ENCODE measurements around the gene IGFL1. TPM values are rescaled to one million over a fixed set of nuclear protein-coding genes. Genes with fewer than 3 reads are reported as not detected.
"Not testable (repeated sequence)": the region's sequence is repeated elsewhere in the genome, so short reads cannot be mapped to it uniquely, and the experiment has no call there.

IGFL1 gene
- polyA plus RNA-seq, 6 donors from 2014 or later = not detected

GRCh38 chr19:46243081-46243654, 13.6 kb downstream of the IGFL1 start:
- H3K9me3 Mint-ChIP-seq; H3K4me1 Mint-ChIP-seq; ATAC-seq (ENCODE audit: low read depth in 2 of 2); H3K4me3 Mint-ChIP-seq; H3K27ac Mint-ChIP-seq; DNase-seq; H3K36me3 Mint-ChIP-seq: not testable (repeated sequence)
- peaks cover 48 to 66% (median 62%) of the 10 kb centered on the region in 3 donors for H3K27me3 Mint-ChIP-seq

GRCh38 chr19:46250076-46250735, 20.7 kb downstream of the IGFL1 start:
- Mint-ChIP-seq H3K4me3 (peak overlapping the region in 1 of 8 donors; percentile 34), H3K27me3 (peaks cover 35 to 60% (median 48%) of the 10 kb centered on the region in 3 donors), H3K9me3 (peaks cover 0 to 3% (median 0%) of the 10 kb centered on the region in 7 donors), H3K4me1 (no peaks in the 10 kb centered on the region), H3K36me3 (no peaks in the 10 kb centered on the region), H3K27ac (no peak overlapping the region)
- ATAC-seq (ENCODE audit: low read depth in 2 of 2) = no peak
- DNase-seq = no peak

DNA sequence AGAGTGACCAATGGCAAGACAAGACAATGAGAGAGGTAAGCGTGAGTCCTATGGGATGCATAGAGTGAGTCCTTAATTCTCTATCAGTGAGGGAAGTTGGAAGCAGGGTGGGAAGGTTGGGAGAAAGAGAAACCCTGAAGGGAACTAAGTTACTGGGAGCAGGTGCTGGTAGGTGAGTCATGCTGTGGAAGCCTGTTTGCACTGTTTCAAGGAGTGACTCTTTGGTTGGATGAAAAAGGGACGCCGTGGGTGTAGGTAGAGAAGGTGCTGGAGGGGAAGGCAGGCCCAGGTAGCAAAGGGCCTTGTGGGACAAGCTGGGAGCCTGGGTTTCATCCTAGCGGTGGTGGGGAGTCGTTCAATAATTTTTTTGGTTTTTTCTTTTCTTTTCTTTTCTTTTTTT, 21.9 kb downstream of the IGFL1 start:
- ATAC-seq (ENCODE audit: low read depth in 2 of 2) (no peak), DNase-seq (no peak)
- no peak overlapping the region for H3K4me3 Mint-ChIP-seq
- peaks cover 0 to 4% (median 0%) of the 10 kb centered on the region in 7 donors for H3K9me3 Mint-ChIP-seq
- H3K4me1 Mint-ChIP-seq = no peaks in the 10 kb centered on the region
- H3K36me3 Mint-ChIP-seq = no peaks in the 10 kb centered on the region
- H3K27ac Mint-ChIP-seq = peak overlapping the region in 1 of 6 donors; percentile 95
- peaks cover 24 to 50% (median 42%) of the 10 kb centered on the region in 3 donors for H3K27me3 Mint-ChIP-seq

DNA sequence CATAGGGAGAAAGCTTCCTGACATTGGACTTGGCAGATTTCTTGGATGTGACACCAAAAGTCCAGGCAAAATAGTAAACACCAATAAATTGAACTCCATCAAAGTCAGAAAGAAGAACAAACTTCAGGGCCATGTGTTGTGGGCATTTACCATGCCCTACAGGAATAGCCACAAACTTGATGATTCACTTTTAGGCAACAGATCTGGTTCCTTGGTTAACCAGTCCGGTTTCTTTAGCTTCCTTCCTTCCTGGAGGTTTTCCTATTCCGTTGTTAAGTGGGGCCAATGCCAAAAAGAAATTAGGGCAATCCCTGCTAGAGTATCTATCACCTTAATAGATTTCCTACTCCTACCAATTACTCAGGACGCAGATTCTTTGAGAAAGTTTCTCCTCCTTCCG, 25.2 kb downstream of the IGFL1 start:
- H3K36me3 Mint-ChIP-seq = no peaks in the 10 kb centered on the region
- DNase-seq = no peak
- ATAC-seq (ENCODE audit: low read depth in 2 of 2) = no peak
- peaks cover 0 to 5% (median 0%) of the 10 kb centered on the region in 7 donors for H3K9me3 Mint-ChIP-seq
- no peak overlapping the region for H3K4me3 Mint-ChIP-seq
- H3K27me3 Mint-ChIP-seq = peaks cover 30 to 42% (median 39%) of the 10 kb centered on the region in 3 donors
- H3K4me1 Mint-ChIP-seq = no peaks in the 10 kb centered on the region
- no peak overlapping the region for H3K27ac Mint-ChIP-seq

- no peak for DNase-seq
- Mint-ChIP-seq H3K4me3 (no peak overlapping the region), H3K4me1 (no peaks in the 10 kb centered on the region), H3K9me3 (peaks cover 0 to 5% (median 0%) of the 10 kb centered on the region in 7 donors), H3K36me3 (peaks cover 0 to 5% of the 10 kb centered on the region in 2 donors), H3K27ac (peak overlapping the region in 1 of 6 donors; percentile 54), H3K27me3 (peaks cover 19 to 42% (median 41%) of the 10 kb centered on the region in 3 donors)
- ATAC-seq (ENCODE audit: low read depth in 2 of 2) = no peak
These were observed 27.3 kb downstream of the IGFL1 start for GRCh38 chr19:46256855-46257254.

GRCh38 chr19:46261501-46261900, 32.0 kb downstream of the IGFL1 start:
- not testable (repeated sequence) for H3K4me3 Mint-ChIP-seq, H3K27ac Mint-ChIP-seq

GRCh38 chr19:46262684-46263296, 33.2 kb downstream of the IGFL1 start:
- H3K9me3 Mint-ChIP-seq, H3K36me3 Mint-ChIP-seq, DNase-seq: not testable (repeated sequence)
- Mint-ChIP-seq H3K4me3 (peak overlapping the region in 1 of 8 donors; percentile 15), H3K4me1 (peaks cover 0 to 10% (median 9%) of the 10 kb centered on the region in 3 donors), H3K27me3 (peaks cover 22 to 42% (median 26%) of the 10 kb centered on the region in 3 donors), H3K27ac (peak overlapping the region in 2 of 6 donors; percentile 29 to 87)
- peak; percentile 40 to 47 for ATAC-seq (ENCODE audit: low read depth in 2 of 2)

More at GRCh38 chr19:46261501-46261900, 32.0 kb downstream of the IGFL1 start:
- Mint-ChIP-seq H3K4me1 (peaks cover 0 to 10% (median 9%) of the 10 kb centered on the region in 3 donors), H3K27me3 (peaks cover 27 to 37% (median 35%) of the 10 kb centered on the region in 3 donors)
- not testable (repeated sequence) for H3K9me3 Mint-ChIP-seq; H3K36me3 Mint-ChIP-seq; DNase-seq; ATAC-seq (ENCODE audit: low read depth in 2 of 2)

- H3K9me3 Mint-ChIP-seq; DNase-seq; H3K4me3 Mint-ChIP-seq; H3K36me3 Mint-ChIP-seq; ATAC-seq (ENCODE audit: low read depth in 2 of 2); H3K27ac Mint-ChIP-seq: not testable (repeated sequence)
- H3K4me1 Mint-ChIP-seq = peaks cover 0 to 10% (median 9%) of the 10 kb centered on the region in 3 donors
- peaks cover 26 to 45% (median 33%) of the 10 kb centered on the region in 3 donors for H3K27me3 Mint-ChIP-seq
These were observed 35.3 kb downstream of the IGFL1 start for GRCh38 chr19:46264801-46265200.

- peak; percentile 66 to 70 for ATAC-seq (ENCODE audit: low read depth in 2 of 2)
- Mint-ChIP-seq H3K9me3 (no peaks in the 10 kb centered on the region), H3K36me3 (peaks cover 0 to 2% of the 10 kb centered on the region in 2 donors), H3K27me3 (peaks cover 26 to 41% (median 28%) of the 10 kb centered on the region in 3 donors), H3K4me3 (no peak overlapping the region), H3K27ac (peak overlapping the region in 1 of 6 donors; percentile 80), H3K4me1 (peaks cover 0 to 10% (median 9%) of the 10 kb centered on the region in 3 donors)
- peak; percentile 57 for DNase-seq
These were observed 35.8 kb downstream of the IGFL1 start for GRCh38 chr19:46265217-46265828.

- ATAC-seq (ENCODE audit: low read depth in 2 of 2) (no peak), DNase-seq (no peak)
- H3K9me3 Mint-ChIP-seq = no peaks in the 10 kb centered on the region
- peaks cover 25 to 38% (median 35%) of the 10 kb centered on the region in 3 donors for H3K27me3 Mint-ChIP-seq
- no peak overlapping the region for H3K4me3 Mint-ChIP-seq
- H3K27ac Mint-ChIP-seq = no peak overlapping the region
- H3K4me1 Mint-ChIP-seq = peaks cover 0 to 2% (median 0%) of the 10 kb centered on the region in 3 donors
- H3K36me3 Mint-ChIP-seq = no peaks in the 10 kb centered on the region
These were observed 39.6 kb downstream of the IGFL1 start for GRCh38 chr19:46269101-46269500.

DNA sequence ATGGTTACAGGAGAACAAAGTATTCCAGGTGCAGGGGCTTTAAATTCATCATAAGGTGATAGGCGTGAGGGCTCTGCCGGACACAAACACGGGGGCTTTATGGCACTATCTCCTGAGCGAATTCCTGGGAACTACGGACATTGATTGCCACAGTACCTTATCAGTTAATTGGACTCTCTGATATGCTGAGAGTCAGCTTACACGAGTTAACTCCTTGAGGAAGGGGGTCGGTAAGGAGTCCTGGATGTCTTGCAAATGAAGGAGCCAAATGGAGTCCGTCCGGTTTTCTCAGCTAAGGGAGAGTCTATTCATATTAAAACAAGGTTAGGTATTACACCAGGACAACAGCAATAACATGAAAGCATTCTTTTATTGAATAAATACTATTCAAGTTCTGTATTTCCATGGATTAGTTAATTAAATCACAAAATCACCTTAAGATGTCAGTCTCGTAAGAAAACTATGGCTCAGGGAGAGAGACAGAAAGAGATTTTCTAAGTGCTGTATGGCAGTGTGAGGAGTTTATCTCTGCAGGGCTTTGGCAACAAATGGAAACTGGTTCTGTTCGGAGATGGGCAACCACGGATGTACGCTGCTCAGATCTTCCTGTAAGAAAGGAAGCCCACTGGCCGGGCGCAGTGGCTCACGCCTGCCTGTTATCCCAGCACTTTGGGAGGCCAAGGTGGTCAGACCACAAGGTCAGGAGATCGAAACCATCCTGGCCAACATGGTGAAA, 41.1 kb downstream of the IGFL1 start:
- Mint-ChIP-seq H3K27ac (no peak overlapping the region), H3K4me3 (no peak overlapping the region), H3K27me3 (peaks cover 25 to 38% (median 28%) of the 10 kb centered on the region in 3 donors), H3K9me3 (no peaks in the 10 kb centered on the region), H3K4me1 (peaks cover 0 to 2% (median 0%) of the 10 kb centered on the region in 3 donors), H3K36me3 (no peaks in the 10 kb centered on the region)
- ATAC-seq (ENCODE audit: low read depth in 2 of 2) (no peak), DNase-seq (no peak)

- no peaks in the 10 kb centered on the region for H3K9me3 Mint-ChIP-seq
- ATAC-seq (ENCODE audit: low read depth in 2 of 2) (peak in 1 of 2 donors; percentile 32), DNase-seq (no peak)
- H3K27ac Mint-ChIP-seq = no peak overlapping the region
- peaks cover 25 to 31% (median 28%) of the 10 kb centered on the region in 3 donors for H3K27me3 Mint-ChIP-seq
- H3K4me3 Mint-ChIP-seq = no peak overlapping the region
- no peaks in the 10 kb centered on the region for H3K36me3 Mint-ChIP-seq
- H3K4me1 Mint-ChIP-seq = peaks cover 0 to 2% (median 0%) of the 10 kb centered on the region in 3 donors
These were observed 42.1 kb downstream of the IGFL1 start for GRCh38 chr19:46271481-46272197.

All from naive B cell (primary cell).